Left renal cortex interstitium (tissue), 4 donors: ENCODE data around the gene ID1. TPM values are rescaled to one million over a fixed set of nuclear protein-coding genes. Genes with fewer than 3 reads are reported as not detected.
"Not testable (repeated sequence)": the region's sequence is repeated elsewhere in the genome, so short reads cannot be mapped to it uniquely, and the experiment has no call there.

Experiments used
- DNase-seq, 4 donors: peaks; one replicate each; pipeline ENCODE4 v3.0.0-alpha.2; 2013; ENCODE audit warnings: low read depth in 4 of 4, low spot score in 2 of 4, missing footprints in 1 of 4
- polyA plus RNA-seq, 4 donors: library from polyadenylated mRNA; unstranded; fragments of 120-200 nt; gene quantifications; one replicate each; pipeline ENCODE4 v1.2.1, GENCODE V29; 2013; ENCODE audit not compliant: insufficient read length in 4 of 4

ID1 gene
- polyA plus RNA-seq, 4 donors: 159 to 263 (median 204) TPM

- no peak for DNase-seq
Measured at GRCh38 chr20:31630187-31630790, 25.2 kb downstream of the ID1 start.

GRCh38 chr20:31632548-31633338 lies 27.7 kb downstream of the ID1 start:
- no peak for DNase-seq

GRCh38 chr20:31633339-31633914 lies 28.3 kb downstream of the ID1 start:
- no peak for DNase-seq

GRCh38 chr20:31637660-31638059 lies 32.6 kb downstream of the ID1 start, which contains the start of gene COX4I2:
Gene COX4I2 (plus strand): TSS chr20:31637912. CDS start chr20:31639018, 1,106 bp downstream.
- DNase-seq: no peak

GRCh38 chr20:31638317-31638716 lies 33.2 kb downstream of the ID1 start:
- no peak for DNase-seq

- DNase-seq: no peak
Measured at GRCh38 chr20:31638816-31639215, 33.7 kb downstream of the ID1 start.

GRCh38 chr20:31640259-31640658 lies 35.2 kb downstream of the ID1 start:
- DNase-seq: no peak

- DNase-seq: no peak
Measured at GRCh38 chr20:31641391-31641790, 36.3 kb downstream of the ID1 start.

GRCh38 chr20:31642837-31643236 lies 37.7 kb downstream of the ID1 start:
- DNase-seq: no peak

- DNase-seq: no peak
Measured at GRCh38 chr20:31643522-31643921, 38.4 kb downstream of the ID1 start.

- DNase-seq: no peak
Measured at GRCh38 chr20:31644701-31645100, 39.6 kb downstream of the ID1 start.

- not testable (repeated sequence) for DNase-seq
Measured at GRCh38 chr20:31648104-31648503, 43.0 kb downstream of the ID1 start.

- DNase-seq: no peak
Measured at GRCh38 chr20:31652917-31653396, 47.9 kb downstream of the ID1 start.

- DNase-seq: no peak
Measured at GRCh38 chr20:31653561-31653960, 48.5 kb downstream of the ID1 start.

GRCh38 chr20:31654534-31654933 lies 49.4 kb downstream of the ID1 start:
- DNase-seq: no peak

Other genes with a start within 250 kb of the ID1 start
- not detected for gene DEFB118, start 236.7 kb upstream of the ID1 start, polyA plus RNA-seq
- gene DEFB119, start 214.7 kb upstream of the ID1 start, polyA plus RNA-seq: not detected
- not detected for gene DEFB121, start 199.1 kb upstream of the ID1 start, polyA plus RNA-seq
- gene DEFB123, start 164.7 kb upstream of the ID1 start, polyA plus RNA-seq: not detected
- gene DEFB124, start 130.2 kb upstream of the ID1 start, polyA plus RNA-seq: under 1 TPM in 2 of 4 donors, not detected in 2; 0.19 to 0.37 TPM
- gene REM1, start 130.0 kb upstream of the ID1 start, polyA plus RNA-seq: under 1 TPM; 0.42 to 0.91 (median 0.69) TPM
- gene HM13, start 90.8 kb upstream of the ID1 start, polyA plus RNA-seq: 100 to 1,000 TPM; 136 to 161 (median 136) TPM
- gene COX4I2, start 32.6 kb downstream of the ID1 start, polyA plus RNA-seq: 1 to 10 TPM; 1.8 to 3.0 (median 2.4) TPM
- gene BCL2L1, start 117.6 kb downstream of the ID1 start, polyA plus RNA-seq: 10 to 100 TPM; 71.6 to 95.8 (median 79.7) TPM
- 10 to 100 TPM; 45.4 to 49.9 (median 47.0) TPM for gene TPX2, start 134.0 kb downstream of the ID1 start, polyA plus RNA-seq
- under 1 TPM; 0.56 to 0.94 (median 0.82) TPM for gene MYLK2, start 214.1 kb downstream of the ID1 start, polyA plus RNA-seq
- 1 to 10 TPM; 5.5 to 9.1 (median 7.6) TPM for gene FOXS1, start 240.3 kb downstream of the ID1 start, polyA plus RNA-seq